SJCRH30 (cell line): ENCODE results near the gene U2AF2. TPM values are rescaled to one million over a fixed set of nuclear protein-coding genes. Genes with fewer than 3 reads are reported as not detected.
A peak's percentile ranks its signal among the peaks of the same experiment; 100 is the strongest.

Source experiments
- DNase-seq, 2 experiments: peaks; one replicate each; pipeline ENCODE4 v3.0.0-alpha.2; 2015 to 2020
- H3K27ac ChIP-seq: fragments of 250-450 bp; sonication (Bioruptor Pico); 2 replicates; pipeline ENCODE4 v1.5.1; 2020; ENCODE audit warnings: mild to moderate bottlenecking, moderate library complexity
- H3K27me3 ChIP-seq: fragments of 250-450 bp; sonication (Bioruptor Pico); 2 replicates; pipeline ENCODE4 v1.5.1; 2020; ENCODE audit warnings: mild to moderate bottlenecking, moderate library complexity
- H3K36me3 ChIP-seq: fragments of 250-450 bp; sonication (Bioruptor Pico); 2 replicates; pipeline ENCODE4 v1.5.1; 2020; ENCODE audit warnings: mild to moderate bottlenecking, moderate library complexity
- H3K4me1 ChIP-seq: fragments of 250-450 bp; sonication (Bioruptor Pico); 2 replicates; pipeline ENCODE4 v1.5.1; 2020; ENCODE audit warnings: mild to moderate bottlenecking, moderate library complexity
- H3K4me3 ChIP-seq: fragments of 250-450 bp; sonication (Bioruptor Pico); 2 replicates; pipeline ENCODE4 v1.5.1; 2020; ENCODE audit warnings: mild to moderate bottlenecking, moderate library complexity
- H3K9me3 ChIP-seq: fragments of 250-450 bp; sonication (Bioruptor Pico); replicated peaks from 2 replicates; pipeline ENCODE4 v1.5.1; 2020; ENCODE audit warnings: mild to moderate bottlenecking, moderate library complexity
- total RNA-seq: library from RNA; depleted of rRNA; stranded (reverse); fragments of >200 nt; shearing (Covaris generic); gene quantifications from 2 replicates; pipeline ENCODE4 v1.2.3, GENCODE V29; 2014

Gene U2AF2
- total RNA-seq, 1 experiment from 2014 or later, result 131 TPM

GRCh38 chr19:55667958-55668357 lies 13.1 kb downstream of the U2AF2 start:
- H3K36me3 ChIP-seq, result peaks cover 65% of the 10 kb centered on the region
- H3K27me3 ChIP-seq, result no peaks in the 10 kb centered on the region
- no peak overlapping the region for H3K4me3 ChIP-seq
- no peak for DNase-seq
- peaks cover 3% of the 10 kb centered on the region; the same call in 1 of the 2 replicates for H3K4me1 ChIP-seq
- H3K27ac ChIP-seq, result no peak overlapping the region
- H3K9me3 ChIP-seq, result no peaks in the 10 kb centered on the region

GRCh38 chr19:55668603-55669348 lies 13.9 kb downstream of the U2AF2 start:
- Histone ChIP-seq H3K27ac (no peak overlapping the region), H3K4me1 (peaks cover 3% of the 10 kb centered on the region; the same call in 1 of the 2 replicates), H3K9me3 (no peaks in the 10 kb centered on the region), H3K36me3 (peaks cover 57% of the 10 kb centered on the region), H3K4me3 (no peak overlapping the region), H3K27me3 (no peaks in the 10 kb centered on the region)
- DNase-seq, result no peak

GRCh38 chr19:55669418-55670279 lies 14.8 kb downstream of the U2AF2 start:
- Histone ChIP-seq H3K4me1 (peaks cover 3% of the 10 kb centered on the region; the same call in 1 of the 2 replicates), H3K36me3 (peaks cover 50% of the 10 kb centered on the region), H3K27ac (no peak overlapping the region), H3K27me3 (no peaks in the 10 kb centered on the region), H3K9me3 (no peaks in the 10 kb centered on the region), H3K4me3 (no peak overlapping the region)
- DNase-seq, result no peak

GRCh38 chr19:55670280-55671053 lies 15.6 kb downstream of the U2AF2 start:
- no peaks in the 10 kb centered on the region for H3K27me3 ChIP-seq
- H3K4me3 ChIP-seq, result no peak overlapping the region
- peaks cover 3% of the 10 kb centered on the region; the same call in 1 of the 2 replicates for H3K4me1 ChIP-seq
- no peaks in the 10 kb centered on the region for H3K9me3 ChIP-seq
- no peak overlapping the region for H3K27ac ChIP-seq
- DNase-seq, result peak; percentile 35 to 38
- H3K36me3 ChIP-seq, result peaks cover 46% of the 10 kb centered on the region

- no peak overlapping the region for H3K4me3 ChIP-seq
- no peaks in the 10 kb centered on the region for H3K9me3 ChIP-seq
- no peaks in the 10 kb centered on the region for H3K27me3 ChIP-seq
- no peak for DNase-seq
- peaks cover 40% of the 10 kb centered on the region for H3K36me3 ChIP-seq
- peaks cover 3% of the 10 kb centered on the region; the same call in 1 of the 2 replicates for H3K4me1 ChIP-seq
- no peak overlapping the region for H3K27ac ChIP-seq
These were observed 16.2 kb downstream of the U2AF2 start for GRCh38 chr19:55671054-55671378.

- H3K27ac ChIP-seq, result no peak overlapping the region
- H3K27me3 ChIP-seq, result no peaks in the 10 kb centered on the region
- peaks cover 28% of the 10 kb centered on the region for H3K36me3 ChIP-seq
- DNase-seq, result no peak
- H3K4me3 ChIP-seq, result no peak overlapping the region
- peaks cover 3% of the 10 kb centered on the region; the same call in 1 of the 2 replicates for H3K4me1 ChIP-seq
- H3K9me3 ChIP-seq, result no peaks in the 10 kb centered on the region
These were observed 17.6 kb downstream of the U2AF2 start for GRCh38 chr19:55672418-55672817.

GRCh38 chr19:55673465-55673864 lies 18.6 kb downstream of the U2AF2 start:
- H3K9me3 ChIP-seq, result no peaks in the 10 kb centered on the region
- H3K4me3 ChIP-seq, result no peak overlapping the region
- no peak overlapping the region for H3K27ac ChIP-seq
- H3K27me3 ChIP-seq, result no peaks in the 10 kb centered on the region
- peaks cover 21% of the 10 kb centered on the region for H3K36me3 ChIP-seq
- peaks cover 3% of the 10 kb centered on the region; the same call in 1 of the 2 replicates for H3K4me1 ChIP-seq
- no peak for DNase-seq

- Histone ChIP-seq H3K27me3 (no peaks in the 10 kb centered on the region), H3K27ac (no peak overlapping the region), H3K4me1 (peaks cover 3% of the 10 kb centered on the region; the same call in 1 of the 2 replicates), H3K36me3 (peaks cover 18% of the 10 kb centered on the region), H3K4me3 (no peak overlapping the region), H3K9me3 (no peaks in the 10 kb centered on the region)
- no peak for DNase-seq
These were observed 19.1 kb downstream of the U2AF2 start for GRCh38 chr19:55673889-55674288.

GRCh38 chr19:55674459-55674840 lies 19.6 kb downstream of the U2AF2 start:
- Histone ChIP-seq H3K27me3 (no peaks in the 10 kb centered on the region), H3K4me3 (peak overlapping the region; percentile 71), H3K36me3 (peaks cover 15% of the 10 kb centered on the region), H3K27ac (no peak overlapping the region), H3K4me1 (peaks cover 3% of the 10 kb centered on the region; the same call in 1 of the 2 replicates), H3K9me3 (no peaks in the 10 kb centered on the region)
- no peak for DNase-seq

- DNase-seq, result peak; percentile 97
- H3K4me3 ChIP-seq, result peak within 1 kb of the TSS; percentile 71
- no peaks in the 10 kb centered on the region for H3K9me3 ChIP-seq
- H3K36me3 ChIP-seq, result peaks cover 12% of the 10 kb centered on the region
- H3K27ac ChIP-seq, result peak within 1 kb of the TSS; percentile 29; the same call in 1 of the 2 replicates
- no peaks in the 10 kb centered on the region for H3K27me3 ChIP-seq
- peaks cover 3% of the 10 kb centered on the region; the same call in 1 of the 2 replicates for H3K4me1 ChIP-seq
These were observed 20.2 kb downstream of the U2AF2 start, which contains the start of gene EPN1 for GRCh38 chr19:55674841-55675660. Gene EPN1, plus strand, starts transcription at chr19:55675226. Its CDS starts 3,402 bp downstream, at chr19:55678628.

GRCh38 chr19:55675661-55676354 lies 21.0 kb downstream of the U2AF2 start:
- DNase-seq, result no peak
- peaks cover 3% of the 10 kb centered on the region; the same call in 1 of the 2 replicates for H3K4me1 ChIP-seq
- H3K4me3 ChIP-seq, result peak overlapping the region; percentile 71
- H3K9me3 ChIP-seq, result no peaks in the 10 kb centered on the region
- peaks cover 11% of the 10 kb centered on the region for H3K36me3 ChIP-seq
- H3K27me3 ChIP-seq, result no peaks in the 10 kb centered on the region
- H3K27ac ChIP-seq, result peak overlapping the region; percentile 29; the same call in 1 of the 2 replicates

GRCh38 chr19:55676383-55676782 lies 21.5 kb downstream of the U2AF2 start:
- Histone ChIP-seq H3K36me3 (peaks cover 12% of the 10 kb centered on the region), H3K4me1 (peaks cover 3% of the 10 kb centered on the region; the same call in 1 of the 2 replicates), H3K27me3 (no peaks in the 10 kb centered on the region), H3K27ac (no peak overlapping the region), H3K4me3 (no peak overlapping the region), H3K9me3 (no peaks in the 10 kb centered on the region)
- DNase-seq, result no peak

GRCh38 chr19:55676889-55677505 lies 22.2 kb downstream of the U2AF2 start:
- Histone ChIP-seq H3K36me3 (peaks cover 10% of the 10 kb centered on the region), H3K4me1 (peaks cover 3% of the 10 kb centered on the region; the same call in 1 of the 2 replicates), H3K9me3 (no peaks in the 10 kb centered on the region), H3K27ac (no peak overlapping the region), H3K27me3 (no peaks in the 10 kb centered on the region), H3K4me3 (no peak overlapping the region)
- no peak for DNase-seq
